Endothelial cell of umbilical vein (primary cell): ENCODE measurements around the gene RNU2-63P. TPM values are rescaled to one million over a fixed set of nuclear protein-coding genes. Genes with fewer than 3 reads are reported as not detected.

ENCODE experiments used
- BruUV-seq: library from RNA; stranded (reverse); fragments of 400-500 nt; replicated peaks from 2 replicates; lab custom pipeline; 2021; lab: Mats Ljungman, UMichigan
- CTCF ChIA-PET: fragments of 300-600, 350-600 bp; sonication (Branson Sonifier 250); formaldehyde crosslinking; loops from one replicate; lab custom pipeline; 2021; ENCODE audit warnings: antibody characterized with exemption, inconsistent platforms; lab: Charles Lee
- POLR2A ChIA-PET: fragments of 300-600, 350-600 bp; sonication (Branson Sonifier 250); formaldehyde crosslinking; loops from one replicate; lab custom pipeline; 2021; ENCODE audit warnings: antibody characterized with exemption, inconsistent platforms; lab: Charles Lee
- DNase-seq: peaks from one replicate; pipeline ENCODE4 v3.0.0-alpha.2; 2011; ENCODE audit warnings: low read depth, low spot score
- FAIRE-seq: peaks from 2 replicates; lab custom pipeline; 2011; peaks lifted over from hg19 to GRCh38; lab: Jason Lieb, UNC
- H2AFZ ChIP-seq: 2 replicates; pipeline ENCODE4 v1.6.0; 2012; ENCODE audit warnings: low read depth, low read length, control low read depth, inconsistent platforms
- H3K27ac ChIP-seq: 2 replicates; pipeline ENCODE4 v1.5.1; 2011; ENCODE audit warnings: low read depth, mild to moderate bottlenecking, control low read depth, low read length, moderate library complexity; ENCODE audit not compliant: insufficient read depth
- H3K27me3 ChIP-seq, 2 experiments: 2 replicates each; pipeline versions ENCODE4 v1.6.0 to v1.6.1; 2011; ENCODE audit warnings: low read length in 2 of 2, mixed read lengths in 1 of 2; ENCODE audit not compliant: control insufficient read depth in 2 of 2, insufficient read depth in 2 of 2
- H3K36me3 ChIP-seq, 2 experiments: 2 replicates in 1 of 2; 3 replicates in 1 of 2; pipeline ENCODE4 v1.5.1; 2011; ENCODE audit warnings: low read length in 2 of 2, mild to moderate bottlenecking in 1 of 2, moderate library complexity in 1 of 2; ENCODE audit not compliant: control insufficient read depth in 2 of 2, insufficient read depth in 2 of 2; ENCODE audit errors: extremely low read depth in 1 of 2
- H3K4me1 ChIP-seq: 3 replicates; pipeline ENCODE4 v1.5.1; 2011; ENCODE audit warnings: mild to moderate bottlenecking, low read length; ENCODE audit not compliant: control insufficient read depth, insufficient read depth; ENCODE audit errors: extremely low read depth
- H3K4me2 ChIP-seq: 2 replicates; pipeline ENCODE4 v1.6.1; 2011; ENCODE audit warnings: low read length, control low read depth, mixed read lengths; ENCODE audit not compliant: insufficient read depth
- H3K4me3 ChIP-seq, 3 experiments: fragments of 200-600 bp in 1 of 3; sonication (generic), shearing (Covaris generic) in 1 of 3; replicated peaks in 1 of 3; 2 replicates each; pipeline ENCODE4 v1.5.1; 2011 to 2016; ENCODE audit warnings: control low read depth in 3 of 3, low read length in 3 of 3, mild to moderate bottlenecking in 2 of 3, inconsistent platforms in 1 of 3, low read depth in 1 of 3, moderate library complexity in 1 of 3; ENCODE audit not compliant: insufficient read depth in 1 of 3
- H3K79me2 ChIP-seq: 2 replicates; pipeline ENCODE4 v1.6.0; 2012; ENCODE audit warnings: low read length, inconsistent platforms; ENCODE audit not compliant: control insufficient read depth, insufficient read depth
- H3K9ac ChIP-seq: replicated peaks from 2 replicates; pipeline ENCODE3; 2011; ENCODE audit warnings: low read length, control low read depth; ENCODE audit not compliant: insufficient read depth; ENCODE audit errors: extremely low read depth
- H3K9me1 ChIP-seq: replicated peaks from 3 replicates; pipeline ENCODE4 v1.6.0; 2011; ENCODE audit warnings: mild to moderate bottlenecking, low read length; ENCODE audit not compliant: control insufficient read depth, insufficient read depth; ENCODE audit errors: extremely low read depth
- H3K9me3 ChIP-seq: replicated peaks from 2 replicates; pipeline ENCODE4 v1.5.1; 2012; ENCODE audit warnings: low read length, inconsistent platforms; ENCODE audit not compliant: control insufficient read depth, insufficient read depth
- H4K20me1 ChIP-seq: replicated peaks from 2 replicates; pipeline ENCODE3; 2011; ENCODE audit warnings: mild to moderate bottlenecking, low read length; ENCODE audit not compliant: control insufficient read depth, insufficient read depth; ENCODE audit errors: extremely low read depth
- CTCF ChIP-seq, 2 donors: IDR thresholded peaks; 1 replicate in 1 of 2; 2 replicates in 1 of 2; pipeline ENCODE4 v1.5.1; 2011; ENCODE audit warnings: low read length in 2 of 2, mild to moderate bottlenecking in 2 of 2, moderate library complexity in 2 of 2, control low read depth in 1 of 2, inconsistent platforms in 1 of 2, low read depth in 1 of 2; ENCODE audit not compliant: insufficient read depth in 1 of 2; ENCODE audit errors: extremely low read depth in 1 of 2
- EZH2 ChIP-seq: IDR thresholded peaks from 2 replicates; pipeline ENCODE4 v1.6.1; 2012; ENCODE audit warnings: borderline replicate concordance, low read depth, mild to moderate bottlenecking, moderate library complexity, low read length, inconsistent platforms; ENCODE audit not compliant: severe bottlenecking
- FOS ChIP-seq: IDR thresholded peaks from 2 replicates; pipeline ENCODE4 v1.6.1; 2011; ENCODE audit warnings: mild to moderate bottlenecking, low read length, moderate library complexity, borderline replicate concordance; ENCODE audit not compliant: insufficient read depth
- GATA2 ChIP-seq: IDR thresholded peaks from 2 replicates; pipeline ENCODE4 v1.7.0; 2011; ENCODE audit warnings: low read depth, mild to moderate bottlenecking, moderate library complexity, mixed read lengths, low read length; ENCODE audit not compliant: insufficient read length, insufficient read depth
- JUN ChIP-seq: IDR thresholded peaks from 2 replicates; pipeline ENCODE4 v1.6.1; 2011; ENCODE audit warnings: borderline replicate concordance, low read depth; ENCODE audit not compliant: insufficient read length, insufficient read depth
- MAX ChIP-seq: IDR thresholded peaks from 2 replicates; pipeline ENCODE4 v1.6.1; 2011; ENCODE audit not compliant: insufficient read depth, insufficient read length
- MYC ChIP-seq: IDR thresholded peaks from one replicate; pipeline ENCODE4 v1.6.1; 2011; ENCODE audit warnings: mild to moderate bottlenecking, low read depth, low read length
- POLR2A ChIP-seq: IDR thresholded peaks from 2 replicates; pipeline ENCODE4 v1.6.1; 2012; ENCODE audit warnings: low read depth, mild to moderate bottlenecking, control low read depth, low read length
- POLR2AphosphoS5 ChIP-seq: IDR thresholded peaks from 2 replicates; pipeline ENCODE4 v1.6.1; 2012; ENCODE audit warnings: low read depth, mild to moderate bottlenecking, control low read depth, low read length, moderate library complexity; ENCODE audit not compliant: insufficient read depth
- dilution Hi-C: fragments of 300-500 bp; cut with MboI; formaldehyde crosslinking; loops from one replicate; pipeline ENCODE4 v1.15.0; 2019; ENCODE audit warnings: low sequenced_read_pairs; ENCODE audit not compliant: extremely low pct_ligation_motif_present
- intact Hi-C: fragments of 100-400 bp; cut with micrococcal nuclease; formaldehyde crosslinking; loops from one replicate; pipeline ENCODE4 v1.10.0; 2022
- polyA plus RNA-seq, 4 experiments: library from polyadenylated mRNA; depleted of rRNA in 3 of 4; stranded (reverse) in 3 of 4; unstranded in 1 of 4; fragments of >200 nt; gene quantifications; 2 replicates each; pipeline versions ENCODE4 v1.2.1 to v1.2.3, GENCODE V29; 2011 to 2012; ENCODE audit warnings: missing spikeins in 1 of 4
- total RNA-seq: library from RNA; stranded (reverse); gene quantifications from 2 replicates; pipeline ENCODE4 v1.2.3, GENCODE V29; 2021

The RNU2-63P gene
- total and polyA plus RNA-seq, 2 donors (not counting 3 experiments of a cell fraction or from before 2014, with no cell fraction given) = not detected

GRCh38 chr2:88032070-88032702 is 15.8 kb upstream of the RNU2-63P start:
- Histone ChIP-seq H3K36me3 (peaks cover 6 to 10% of the 10 kb centered on the region in 2 experiments), H3K4me1 (no peaks in the 10 kb centered on the region), H3K4me3 (no peak overlapping the region), H3K27me3 (no peaks in the 10 kb centered on the region), H3K9me1 (no peaks in the 10 kb centered on the region), H2AFZ (no peak overlapping the region), H3K79me2 (no peaks in the 10 kb centered on the region), H3K9ac (no peak overlapping the region), H3K9me3 (no peaks in the 10 kb centered on the region), H4K20me1 (no peaks in the 10 kb centered on the region), H3K4me2 (no peak overlapping the region), H3K27ac (no peak overlapping the region)
- dilution Hi-C loops (no loop called here), intact Hi-C loops (no loop called here)
- CTCF ChIA-PET = interaction anchor here (0.9 to 1.5 kb wide), 2 partner anchors 11 to 28 kb away, joined by 3 to 4 read pairs; no protein-coding TSS in a partner anchor
- no peak for TF ChIP-seq MAX
- no peak for TF ChIP-seq CTCF (IDR thresholded peaks at IDR 0.05; ENCODE audit: extremely low read depth in 1 of 2, insufficient read depth in 1 of 2, low read depth in 1 of 2, low read length in 2 of 2)
- TF ChIP-seq POLR2AphosphoS5 = no peak
- no peak for TF ChIP-seq EZH2
- no peak for TF ChIP-seq MYC
- TF ChIP-seq GATA2 = no peak
- TF ChIP-seq POLR2A = no peak
- no peak for TF ChIP-seq JUN
- TF ChIP-seq FOS = no peak
- FAIRE-seq (no peak), DNase-seq (no peak)
- POLR2A ChIA-PET = no interaction called here
- no TSS peak for BruUV-seq
